Measurements from ENCODE around the gene TEX48.
A peak's percentile ranks its signal among the peaks of the same experiment; 100 is the strongest.

Gene TEX48

GRCh38 chr9:114680259-114681001, 1.6 kb downstream of the TEX48 start:
- H3K4me3 ChIP-seq (ENCODE audit: severe bottlenecking), result no peak overlapping the region
- H3K9me3 ChIP-seq (ENCODE audit: severe bottlenecking), result no peaks in the 10 kb centered on the region
- no peak for TF ChIP-seq CTCF (IDR thresholded peaks at IDR 0.05; ENCODE audit: poor library complexity, severe bottlenecking)
- no peak for DNase-seq (ENCODE audit: low spot score)
- no peak for ATAC-seq (ENCODE audit: low read depth)
- no peaks in the 10 kb centered on the region for H3K27me3 ChIP-seq (ENCODE audit: insufficient read depth, poor library complexity, severe bottlenecking)
- no peak overlapping the region for H3K27ac ChIP-seq (ENCODE audit: poor library complexity, severe bottlenecking)
- H3K4me1 ChIP-seq (ENCODE audit: insufficient read depth, poor library complexity, severe bottlenecking), result peaks cover 29% of the 10 kb centered on the region
- no peaks in the 10 kb centered on the region for H3K36me3 ChIP-seq (ENCODE audit: low read depth)

DNA sequence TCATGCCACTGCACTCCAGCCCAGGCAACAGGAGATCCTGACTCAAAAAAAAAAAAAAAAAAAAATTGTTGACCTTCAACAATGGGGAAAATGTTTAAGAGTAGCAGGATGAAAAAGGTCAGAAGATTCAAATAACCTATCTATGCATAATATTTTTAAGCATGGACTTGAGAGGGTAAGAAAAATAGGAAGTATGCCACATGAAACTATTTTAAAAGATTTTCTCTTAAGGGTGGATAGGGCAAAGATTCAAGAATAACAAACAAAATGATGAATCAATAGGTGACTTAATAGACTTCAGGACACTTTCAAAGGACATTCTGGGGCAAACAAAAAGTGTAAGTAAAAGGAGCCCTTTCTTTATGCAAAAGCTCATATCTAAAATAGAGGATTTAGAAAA, 3.2 kb downstream of the TEX48 start:
- H3K36me3 ChIP-seq (ENCODE audit: low read depth), result no peaks in the 10 kb centered on the region
- no peaks in the 10 kb centered on the region for H3K9me3 ChIP-seq (ENCODE audit: severe bottlenecking)
- H3K4me1 ChIP-seq (ENCODE audit: insufficient read depth, poor library complexity, severe bottlenecking), result peaks cover 29% of the 10 kb centered on the region
- TF ChIP-seq CTCF (IDR thresholded peaks at IDR 0.05; ENCODE audit: poor library complexity, severe bottlenecking), result no peak
- no peaks in the 10 kb centered on the region for H3K27me3 ChIP-seq (ENCODE audit: insufficient read depth, poor library complexity, severe bottlenecking)
- no peak overlapping the region for H3K4me3 ChIP-seq (ENCODE audit: severe bottlenecking)
- DNase-seq (ENCODE audit: low spot score) (no peak), ATAC-seq (ENCODE audit: low read depth) (no peak)
- peak overlapping the region; percentile 86 for H3K27ac ChIP-seq (ENCODE audit: poor library complexity, severe bottlenecking)

GRCh38 chr9:114678130-114678529, 3.9 kb downstream of the TEX48 start:
- Histone ChIP-seq H3K27me3 (ENCODE audit: insufficient read depth, poor library complexity, severe bottlenecking) (no peaks in the 10 kb centered on the region), H3K4me3 (ENCODE audit: severe bottlenecking) (no peak overlapping the region), H3K36me3 (ENCODE audit: low read depth) (no peaks in the 10 kb centered on the region), H3K9me3 (ENCODE audit: severe bottlenecking) (no peaks in the 10 kb centered on the region), H3K27ac (ENCODE audit: poor library complexity, severe bottlenecking) (peak overlapping the region; percentile 86), H3K4me1 (ENCODE audit: insufficient read depth, poor library complexity, severe bottlenecking) (peaks cover 29% of the 10 kb centered on the region)
- no peak for DNase-seq (ENCODE audit: low spot score)
- no peak for TF ChIP-seq CTCF (IDR thresholded peaks at IDR 0.05; ENCODE audit: poor library complexity, severe bottlenecking)
- no peak for ATAC-seq (ENCODE audit: low read depth)

DNA sequence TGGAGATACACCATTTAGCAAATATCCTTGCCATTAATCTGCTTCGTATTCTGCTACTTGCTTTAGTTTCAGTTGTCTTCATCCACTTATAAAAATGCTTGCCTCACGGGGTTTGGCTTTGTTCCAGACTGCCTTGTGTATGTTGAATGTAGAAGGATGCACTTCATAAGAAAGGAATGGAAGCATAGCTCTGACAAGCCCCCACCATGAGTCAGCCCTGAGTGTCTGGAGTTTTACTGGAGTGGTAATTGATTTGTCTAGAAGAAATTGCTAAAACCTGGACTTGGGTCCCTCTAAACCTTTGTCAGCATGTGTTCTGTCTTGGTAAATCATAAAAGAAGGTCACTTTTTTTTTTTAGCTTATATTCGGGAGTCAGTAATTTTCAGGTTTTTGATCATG, 4.6 kb downstream of the TEX48 start:
- Histone ChIP-seq H3K4me3 (ENCODE audit: severe bottlenecking) (no peak overlapping the region), H3K36me3 (ENCODE audit: low read depth) (no peaks in the 10 kb centered on the region), H3K27me3 (ENCODE audit: insufficient read depth, poor library complexity, severe bottlenecking) (no peaks in the 10 kb centered on the region), H3K9me3 (ENCODE audit: severe bottlenecking) (no peaks in the 10 kb centered on the region), H3K27ac (ENCODE audit: poor library complexity, severe bottlenecking) (peak overlapping the region; percentile 86), H3K4me1 (ENCODE audit: insufficient read depth, poor library complexity, severe bottlenecking) (peaks cover 29% of the 10 kb centered on the region)
- DNase-seq (ENCODE audit: low spot score) (peak; percentile 94), ATAC-seq (ENCODE audit: low read depth) (peak; percentile 95)
- TF ChIP-seq CTCF (IDR thresholded peaks at IDR 0.05; ENCODE audit: poor library complexity, severe bottlenecking), result no peak

GRCh38 chr9:114676901-114677300, 5.1 kb downstream of the TEX48 start:
- ATAC-seq (ENCODE audit: low read depth) (no peak), DNase-seq (ENCODE audit: low spot score) (no peak)
- TF ChIP-seq CTCF (IDR thresholded peaks at IDR 0.05; ENCODE audit: poor library complexity, severe bottlenecking), result no peak
- Histone ChIP-seq H3K4me1 (ENCODE audit: insufficient read depth, poor library complexity, severe bottlenecking) (peaks cover 29% of the 10 kb centered on the region), H3K9me3 (ENCODE audit: severe bottlenecking) (no peaks in the 10 kb centered on the region), H3K27ac (ENCODE audit: poor library complexity, severe bottlenecking) (peak overlapping the region; percentile 86), H3K4me3 (ENCODE audit: severe bottlenecking) (no peak overlapping the region), H3K27me3 (ENCODE audit: insufficient read depth, poor library complexity, severe bottlenecking) (no peaks in the 10 kb centered on the region), H3K36me3 (ENCODE audit: low read depth) (no peaks in the 10 kb centered on the region)
